HG03103 (cell line): ENCODE data around the gene PRUNE2.

Experiments
- ATAC-seq: cut with Tn5 transposase; IDR thresholded peaks from one replicate; pipeline ENCODE4 v1.9.1; 2021; ENCODE audit warnings: low read depth; ENCODE audit not compliant: unreplicated experiment

The PRUNE2 gene

GRCh38 chr9:76900884-76901440, 5.0 kb downstream of the PRUNE2 start:
- ATAC-seq = no peak

- ATAC-seq = no peak
Measured at GRCh38 chr9:76898786-76899185, 7.1 kb downstream of the PRUNE2 start.

- ATAC-seq = no peak
Measured at GRCh38 chr9:76897804-76898525, 7.9 kb downstream of the PRUNE2 start.

- no peak for ATAC-seq
Measured at GRCh38 chr9:76896035-76896434, 9.9 kb downstream of the PRUNE2 start.

GRCh38 chr9:76895186-76895585, 10.7 kb downstream of the PRUNE2 start:
- ATAC-seq = no peak

- ATAC-seq = no peak
Measured at GRCh38 chr9:76894198-76894597, 11.7 kb downstream of the PRUNE2 start.

GRCh38 chr9:76893395-76893932, 12.4 kb downstream of the PRUNE2 start:
- no peak for ATAC-seq

GRCh38 chr9:76891874-76892273, 14.0 kb downstream of the PRUNE2 start:
- ATAC-seq = no peak

GRCh38 chr9:76891279-76891678, 14.6 kb downstream of the PRUNE2 start:
- ATAC-seq = no peak

- ATAC-seq = no peak
Measured at GRCh38 chr9:76887951-76888350, 18.0 kb downstream of the PRUNE2 start.

GRCh38 chr9:76887003-76887821, 18.7 kb downstream of the PRUNE2 start:
- no peak for ATAC-seq

- no peak for ATAC-seq
Measured at GRCh38 chr9:76886318-76886717, 19.6 kb downstream of the PRUNE2 start.

GRCh38 chr9:76884823-76885222, 21.1 kb downstream of the PRUNE2 start:
- ATAC-seq = no peak

- ATAC-seq = no peak
Measured at GRCh38 chr9:76883341-76883855, 22.5 kb downstream of the PRUNE2 start.

- ATAC-seq = peak; percentile 92
Measured at GRCh38 chr9:76882686-76883085, 23.2 kb downstream of the PRUNE2 start.

- no peak for ATAC-seq
Measured at GRCh38 chr9:76880210-76880609, 25.7 kb downstream of the PRUNE2 start.

GRCh38 chr9:76878933-76879332, 27.0 kb downstream of the PRUNE2 start:
- ATAC-seq = no peak

GRCh38 chr9:76877961-76878360, 28.0 kb downstream of the PRUNE2 start:
- no peak for ATAC-seq

- no peak for ATAC-seq
Measured at GRCh38 chr9:76876098-76876497, 29.8 kb downstream of the PRUNE2 start.

GRCh38 chr9:76873821-76874220, 32.1 kb downstream of the PRUNE2 start:
- no peak for ATAC-seq
